ENCODE measurements around the gene PTGER3.

- TF ChIP-seq POLR2A (IDR thresholded peaks at IDR 0.05; ENCODE audit: low read length) (no peak), GATA1 (IDR thresholded peaks at IDR 0.05; ENCODE audit: low read depth, low read length) (no peak)
Observed at GRCh38 chr1:70947835-70948234, 99.8 kb downstream of the PTGER3 start.

Measured in erythroblast (primary cell).